ENCODE measurements around the gene KRT71.

KRT71 gene

GRCh38 chr12:52546126-52546525 lies 6.8 kb downstream of the KRT71 start:
- intact Hi-C loops (cut with DNase I; ENCODE audit: low total_unique reads), result no loop called here
- Histone ChIP-seq H3K27me3 (no peaks in the 10 kb centered on the region), H3K4me1 (peaks cover 0 to 19% (median 15%) of the 10 kb centered on the region in 4 donors), H3K27ac (no peak overlapping the region), H3K36me3 (no peaks in the 10 kb centered on the region), H3K9me3 (no peaks in the 10 kb centered on the region), H3K4me3 (no peak overlapping the region)
- TF ChIP-seq, protein P1, sequence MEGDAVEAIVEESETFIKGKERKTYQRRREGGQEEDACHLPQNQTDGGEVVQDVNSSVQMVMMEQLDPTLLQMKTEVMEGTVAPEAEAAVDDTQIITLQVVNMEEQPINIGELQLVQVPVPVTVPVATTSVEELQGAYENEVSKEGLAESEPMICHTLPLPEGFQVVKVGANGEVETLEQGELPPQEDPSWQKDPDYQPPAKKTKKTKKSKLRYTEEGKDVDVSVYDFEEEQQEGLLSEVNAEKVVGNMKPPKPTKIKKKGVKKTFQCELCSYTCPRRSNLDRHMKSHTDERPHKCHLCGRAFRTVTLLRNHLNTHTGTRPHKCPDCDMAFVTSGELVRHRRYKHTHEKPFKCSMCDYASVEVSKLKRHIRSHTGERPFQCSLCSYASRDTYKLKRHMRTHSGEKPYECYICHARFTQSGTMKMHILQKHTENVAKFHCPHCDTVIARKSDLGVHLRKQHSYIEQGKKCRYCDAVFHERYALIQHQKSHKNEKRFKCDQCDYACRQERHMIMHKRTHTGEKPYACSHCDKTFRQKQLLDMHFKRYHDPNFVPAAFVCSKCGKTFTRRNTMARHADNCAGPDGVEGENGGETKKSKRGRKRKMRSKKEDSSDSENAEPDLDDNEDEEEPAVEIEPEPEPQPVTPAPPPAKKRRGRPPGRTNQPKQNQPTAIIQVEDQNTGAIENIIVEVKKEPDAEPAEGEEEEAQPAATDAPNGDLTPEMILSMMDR (IDR thresholded peaks at IDR 0.05), result no peak
- no peak for DNase-seq

DNA sequence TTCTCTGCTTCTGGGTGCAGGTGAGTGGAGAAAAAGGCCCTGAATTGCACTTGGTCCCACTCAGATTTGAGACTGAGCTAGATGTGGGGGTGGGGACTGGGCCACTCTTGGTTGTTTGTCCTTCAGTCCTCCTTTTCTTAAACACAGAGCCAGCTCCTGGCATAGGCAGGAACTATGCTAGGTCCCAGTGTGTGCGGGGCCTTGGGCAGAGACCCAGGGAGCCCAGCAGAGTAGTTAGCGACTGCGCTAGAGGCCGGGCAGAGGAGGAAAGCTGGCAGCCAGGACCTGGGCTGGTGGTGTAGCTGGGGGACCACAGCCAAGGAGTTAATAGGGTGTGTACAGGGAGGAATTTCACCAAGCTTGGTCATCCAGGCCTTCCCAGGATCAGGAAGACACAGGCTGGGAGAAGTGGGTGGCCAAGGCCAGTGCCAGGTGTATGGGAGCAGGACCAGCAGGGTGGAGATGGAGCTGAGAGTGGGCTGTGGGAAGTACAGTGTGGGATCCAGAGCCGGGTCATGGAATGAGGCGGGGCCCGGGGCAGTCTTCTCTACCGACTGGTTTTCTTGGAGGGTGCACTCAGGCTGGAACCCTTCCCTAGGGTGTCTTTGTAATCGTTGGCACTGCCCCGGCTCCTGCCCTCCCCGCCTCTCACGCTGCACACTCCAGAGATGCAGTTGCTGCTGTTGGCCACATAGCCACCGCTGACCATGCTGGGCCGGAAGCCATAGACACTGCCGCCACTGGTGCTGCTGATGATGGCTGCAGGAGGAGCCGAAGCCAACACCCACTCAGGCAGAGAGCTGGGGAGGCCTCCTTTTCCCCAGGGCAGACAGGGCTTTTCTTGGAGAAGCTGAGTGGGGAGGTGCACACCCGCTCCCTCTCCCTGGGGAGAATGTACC lies 8.7 kb downstream of the KRT71 start:
- intact Hi-C loops (cut with DNase I; ENCODE audit: low total_unique reads), result no loop called here
- peak overlapping the region; percentile 29 to 55 for H3K27ac ChIP-seq
- no peak overlapping the region for H3K4me3 ChIP-seq
- H3K4me1 ChIP-seq, result peaks cover 0 to 31% (median 14%) of the 10 kb centered on the region in 4 donors
- DNase-seq, result peak; percentile 47 to 84
- TF ChIP-seq, protein P1 (IDR thresholded peaks at IDR 0.05), result peak; percentile 41 to 42
- H3K27me3 ChIP-seq, result no peaks in the 10 kb centered on the region
- no peaks in the 10 kb centered on the region for H3K9me3 ChIP-seq
- H3K36me3 ChIP-seq, result no peaks in the 10 kb centered on the region

- Histone ChIP-seq H3K27ac (no peak overlapping the region), H3K36me3 (no peaks in the 10 kb centered on the region), H3K9me3 (no peaks in the 10 kb centered on the region), H3K27me3 (no peaks in the 10 kb centered on the region), H3K4me1 (peaks cover 0 to 36% (median 14%) of the 10 kb centered on the region in 4 donors), H3K4me3 (no peak overlapping the region)
- TF ChIP-seq, protein P1 (IDR thresholded peaks at IDR 0.05), result no peak
- DNase-seq, result no peak
- intact Hi-C loops (cut with DNase I; ENCODE audit: low total_unique reads), result no loop called here
Measured at GRCh38 chr12:52542785-52543318, 10.1 kb downstream of the KRT71 start.

DNA sequence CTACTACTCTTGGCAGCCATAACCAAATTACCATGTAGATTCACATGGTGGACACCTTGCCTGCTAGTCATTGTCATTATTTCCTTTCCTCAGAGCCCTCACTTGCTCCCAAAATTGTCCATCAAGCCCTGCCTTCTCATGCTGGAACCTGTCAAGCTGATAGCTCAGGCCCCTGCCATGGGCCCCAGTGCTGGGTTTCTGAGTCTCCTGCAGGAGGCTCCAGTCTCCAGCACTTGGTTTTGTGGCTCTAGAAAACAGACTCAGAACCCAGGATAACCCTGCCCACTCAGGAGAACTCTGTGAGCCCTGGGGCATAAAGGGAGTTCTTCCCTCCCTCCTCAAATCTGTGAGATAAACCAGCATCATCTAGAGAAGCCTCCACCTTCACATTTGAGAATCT lies 10.8 kb downstream of the KRT71 start:
- intact Hi-C loops (cut with DNase I; ENCODE audit: low total_unique reads), result no loop called here
- TF ChIP-seq, protein P1 (IDR thresholded peaks at IDR 0.05), result no peak
- peaks cover 0 to 36% (median 14%) of the 10 kb centered on the region in 4 donors for H3K4me1 ChIP-seq

GRCh38 chr12:52541709-52542108 lies 11.2 kb downstream of the KRT71 start:
- Histone ChIP-seq H3K27ac (no peak overlapping the region), H3K4me1 (peaks cover 0 to 36% (median 14%) of the 10 kb centered on the region in 4 donors), H3K36me3 (no peaks in the 10 kb centered on the region), H3K27me3 (no peaks in the 10 kb centered on the region), H3K9me3 (no peaks in the 10 kb centered on the region), H3K4me3 (no peak overlapping the region)
- no peak for DNase-seq
- TF ChIP-seq, protein P1 (IDR thresholded peaks at IDR 0.05), result no peak
- intact Hi-C loops (cut with DNase I; ENCODE audit: low total_unique reads), result no loop called here

More for the DNA sequence above, 10.8 kb downstream of the KRT71 start:
- no peaks in the 10 kb centered on the region for H3K27me3 ChIP-seq
- no peaks in the 10 kb centered on the region for H3K9me3 ChIP-seq
- DNase-seq, result no peak
- H3K36me3 ChIP-seq, result no peaks in the 10 kb centered on the region
- H3K27ac ChIP-seq, result no peak overlapping the region
- no peak overlapping the region for H3K4me3 ChIP-seq

Data from tibial artery (tissue), 4 donors.